ENCODE data around the gene BBS9. TPM values are rescaled to one million over a fixed set of nuclear protein-coding genes. Genes with fewer than 3 reads are reported as not detected.

The BBS9 gene
- total and polyA plus RNA-seq, 11 donors, result 7.4 to 29.3 (median 11.3) TPM

DNA sequence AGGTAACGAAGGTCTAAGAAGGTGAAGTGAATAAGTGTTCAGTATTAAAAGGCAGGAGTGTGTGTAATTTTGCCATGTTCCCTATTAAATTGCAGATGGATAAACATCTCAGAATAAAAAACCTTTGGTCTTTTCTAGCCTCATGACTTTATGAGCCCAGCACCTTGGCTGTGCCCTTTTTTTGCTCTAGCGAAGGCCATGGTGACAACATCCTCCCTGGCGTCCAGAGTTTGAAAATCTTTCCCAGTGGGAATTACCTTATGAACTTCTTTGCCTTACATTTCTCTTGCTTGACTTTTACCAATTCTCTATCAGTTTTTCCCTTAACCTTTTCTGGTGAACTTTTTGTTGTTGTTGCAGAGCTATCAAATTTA, 407.7 kb downstream of the BBS9 start:
- Histone ChIP-seq H3K4me1 (peaks cover 0 to 17% (median 0%) of the 10 kb centered on the region in 12 donors), H3K36me3 (peaks cover 0 to 5% (median 0%) of the 10 kb centered on the region in 9 donors), H3K4me3 (no peak overlapping the region), H3K9me3 (peaks cover 0 to 4% (median 0%) of the 10 kb centered on the region in 12 donors), H3K27ac (peak overlapping the region in 1 of 12 donors; percentile 31), H3K27me3 (no peaks in the 10 kb centered on the region)
- intact Hi-C loops (cut with DNase I), result no loop called here
- TF ChIP-seq POLR2A (IDR thresholded peaks at IDR 0.05) (no peak), CTCF (IDR thresholded peaks at IDR 0.05) (no peak)
- 77 to 86% (median 83%) methylated on average over 3 of the region's 3 CpGs for WGBS, 4 donors
- DNase-seq, result no peak
- no peak for ATAC-seq

DNA sequence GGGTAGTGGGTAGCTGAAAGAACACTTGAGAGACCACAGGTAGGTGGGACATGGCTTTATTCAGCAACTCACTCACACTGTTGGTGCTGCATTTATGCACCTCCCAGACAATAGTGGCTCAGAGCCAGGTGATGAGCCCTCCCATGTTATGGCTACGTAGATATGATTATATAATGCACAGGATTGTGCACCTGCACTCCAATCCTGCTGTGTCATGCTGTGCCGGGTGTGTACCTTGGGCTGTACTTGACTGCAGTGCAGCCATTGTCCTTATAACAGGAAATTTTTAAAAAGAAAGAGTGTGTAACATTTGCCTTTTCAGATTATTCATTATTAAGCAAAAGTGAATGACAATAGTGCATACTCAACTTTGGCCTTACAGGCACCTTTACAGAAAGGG, 409.8 kb downstream of the BBS9 start:
- WGBS, 4 donors, result 79 to 87% (median 83%) methylated on average over 2 of the region's 2 CpGs
- Histone ChIP-seq H3K4me3 (no peak overlapping the region), H3K36me3 (peaks cover 0 to 4% (median 0%) of the 10 kb centered on the region in 9 donors), H3K9me3 (peaks cover 0 to 5% (median 0%) of the 10 kb centered on the region in 12 donors), H3K27ac (no peak overlapping the region), H3K4me1 (peaks cover 0 to 17% (median 0%) of the 10 kb centered on the region in 12 donors), H3K27me3 (no peaks in the 10 kb centered on the region)
- ATAC-seq, result no peak
- intact Hi-C loops (cut with DNase I), result no loop called here
- DNase-seq, result no peak
- TF ChIP-seq CTCF (IDR thresholded peaks at IDR 0.05), result no peak
- no peak for TF ChIP-seq POLR2A (IDR thresholded peaks at IDR 0.05)

- intact Hi-C loops (cut with DNase I), result loop anchor here in 1 of 10 donors (10.0 kb wide), 1 partner anchor 55 kb away; no protein-coding TSS in a partner anchor
- DNase-seq, result no peak
- H3K9me3 ChIP-seq, result peaks cover 0 to 5% (median 0%) of the 10 kb centered on the region in 12 donors
- no peak for ATAC-seq
- H3K27ac ChIP-seq, result no peak overlapping the region
- no peaks in the 10 kb centered on the region for H3K27me3 ChIP-seq
- peaks cover 0 to 17% (median 0%) of the 10 kb centered on the region in 12 donors for H3K4me1 ChIP-seq
- H3K4me3 ChIP-seq, result no peak overlapping the region
- WGBS, 4 donors, result 41 to 54% (median 46%) methylated on average over 3 of the region's 3 CpGs
- TF ChIP-seq POLR2A (IDR thresholded peaks at IDR 0.05) (no peak), CTCF (IDR thresholded peaks at IDR 0.05) (no peak)
- H3K36me3 ChIP-seq, result no peaks in the 10 kb centered on the region
Observed at GRCh38 chr7:33539659-33540400, 410.5 kb downstream of the BBS9 start.

DNA sequence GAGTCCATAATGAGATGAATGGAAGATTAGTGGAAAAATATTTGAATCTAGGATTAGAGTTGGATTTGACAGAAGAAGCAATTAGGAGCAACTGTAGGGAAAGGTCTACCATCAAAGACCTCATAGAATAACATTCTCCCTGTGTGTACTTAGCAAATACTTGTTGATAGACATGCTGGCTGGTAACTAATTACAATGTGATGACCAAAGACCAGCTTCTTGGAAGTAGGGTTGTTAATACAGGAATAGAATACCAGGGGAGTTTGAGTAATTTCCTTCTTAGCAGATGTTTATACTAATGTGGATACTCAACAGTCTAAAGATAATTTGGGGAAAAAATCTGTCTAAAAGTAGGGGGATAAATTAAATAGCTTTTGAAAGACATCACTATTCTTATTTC, 418.5 kb downstream of the BBS9 start:
- ATAC-seq, result no peak
- H3K27ac ChIP-seq, result no peak overlapping the region
- intact Hi-C loops (cut with DNase I), result loop anchor here in 1 of 10 donors (10.0 kb wide), 1 partner anchor 63 kb away; no protein-coding TSS in a partner anchor

More for the DNA sequence above, 418.5 kb downstream of the BBS9 start:
- Histone ChIP-seq H3K27me3 (no peaks in the 10 kb centered on the region), H3K4me3 (no peak overlapping the region), H3K4me1 (peaks cover 0 to 14% (median 0%) of the 10 kb centered on the region in 12 donors), H3K9me3 (no peaks in the 10 kb centered on the region), H3K36me3 (no peaks in the 10 kb centered on the region)
- no peak for DNase-seq
- TF ChIP-seq POLR2A (IDR thresholded peaks at IDR 0.05) (no peak), CTCF (IDR thresholded peaks at IDR 0.05) (no peak)

Measured in heart left ventricle (tissue), 16 donors.